22Rv1 (cell line): ENCODE data around the gene MAP2K2.

ENCODE experiments used
- CTCF ChIP-seq: fragments of 450-650 bp; IDR thresholded peaks from 2 replicates; pipeline ENCODE4 v1.5.1; 2017; ENCODE audit warnings: mild to moderate bottlenecking
- ZFX ChIP-seq: fragments of 450-650 bp; IDR thresholded peaks from 2 replicates; pipeline ENCODE4 v1.6.1; 2017; ENCODE audit warnings: antibody characterized with exemption, borderline replicate concordance

GRCh38 chr19:4052114-4052992 lies 71.6 kb downstream of the MAP2K2 start:
- TF ChIP-seq CTCF: no peak
- no peak for TF ChIP-seq ZFX
